GM19193 (cell line): ENCODE measurements around the gene NBAS.

Source experiments
- POLR2A ChIP-seq: IDR thresholded peaks from 4 replicates; pipeline ENCODE4 v1.6.1; 2011; ENCODE audit not compliant: insufficient read depth, insufficient read length; ENCODE audit errors: extremely low read depth

Gene NBAS

GRCh38 chr2:15170070-15170775 lies 390.9 kb downstream of the NBAS start:
- no peak for TF ChIP-seq POLR2A

- no peak for TF ChIP-seq POLR2A
Observed at GRCh38 chr2:15169326-15170069, 391.6 kb downstream of the NBAS start.

DNA sequence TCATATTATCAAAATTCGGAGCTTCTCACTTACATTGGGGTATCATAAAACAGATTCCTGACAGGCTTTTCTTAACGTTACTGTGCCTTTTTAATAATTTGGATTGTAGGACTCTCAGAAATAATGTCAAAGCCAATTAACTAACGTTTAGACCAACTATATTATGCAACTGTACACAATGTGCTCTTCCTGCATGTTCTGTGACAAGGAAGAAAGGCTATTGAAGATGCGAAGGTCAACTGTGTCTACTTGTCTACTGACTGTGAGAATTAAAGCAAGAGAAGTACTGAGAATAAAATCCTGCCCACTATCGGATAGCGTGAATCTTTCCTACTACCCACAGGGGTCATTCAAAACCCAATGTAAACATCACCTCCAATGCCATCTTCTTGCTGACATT lies 393.0 kb downstream of the NBAS start:
- TF ChIP-seq POLR2A: no peak

DNA sequence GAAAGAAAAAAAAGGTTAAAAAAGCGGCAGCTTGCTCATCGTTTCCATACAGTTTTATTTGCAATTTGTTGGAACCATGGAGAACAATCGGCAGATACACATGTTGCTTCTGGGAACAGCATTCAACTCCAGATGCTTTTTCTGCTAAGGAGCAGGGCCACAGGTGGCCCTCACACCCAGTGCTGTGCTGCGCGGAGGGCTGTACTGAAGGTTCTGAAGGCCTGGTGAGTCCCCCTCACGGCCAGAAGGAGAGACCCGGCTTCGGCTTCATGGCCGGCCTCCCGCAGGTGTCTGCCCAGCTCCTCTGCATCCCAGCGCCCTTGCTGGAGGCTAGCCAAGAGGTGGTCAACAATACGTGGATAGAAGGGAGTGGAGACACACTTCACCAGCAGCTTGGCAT lies 394.3 kb downstream of the NBAS start:
- TF ChIP-seq POLR2A: no peak

DNA sequence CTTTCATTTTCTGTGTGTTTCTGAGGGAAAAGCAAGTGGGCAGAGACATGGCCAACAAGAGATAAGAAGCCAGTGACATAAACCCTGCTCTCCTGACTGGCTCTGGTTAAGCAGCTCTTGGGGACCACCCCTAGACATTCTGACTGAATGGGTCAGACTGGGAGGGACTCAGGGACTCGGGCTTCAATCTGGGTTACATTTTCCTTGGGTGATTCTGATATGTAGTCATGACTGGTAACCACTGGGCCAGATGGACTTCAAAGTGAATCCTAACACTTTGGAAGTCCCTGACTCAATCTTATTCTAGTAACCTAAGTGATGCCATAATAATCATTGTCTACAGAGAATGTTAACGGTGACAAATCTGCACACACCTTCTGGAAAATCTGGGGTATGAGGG lies 397.8 kb downstream of the NBAS start:
- TF ChIP-seq POLR2A: no peak

DNA sequence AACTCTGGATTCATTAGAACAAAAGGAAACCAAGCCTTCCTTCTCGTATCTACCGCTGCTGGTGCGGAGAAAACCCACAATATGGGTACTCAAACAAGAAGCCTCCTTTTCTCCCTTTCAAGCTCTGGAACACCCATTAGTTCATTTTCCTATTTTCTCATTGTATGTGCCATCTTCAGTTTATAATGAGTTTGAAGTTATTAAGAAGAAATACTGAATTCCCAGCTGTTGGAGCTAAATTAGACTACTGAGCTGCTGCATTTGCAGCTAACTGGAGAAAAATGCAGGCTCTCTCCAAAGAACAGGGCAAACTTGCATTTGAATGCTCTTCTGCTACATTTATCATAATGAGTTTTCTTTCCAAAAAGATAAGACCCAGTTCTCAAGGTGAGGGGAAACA lies 398.5 kb downstream of the NBAS start:
- no peak for TF ChIP-seq POLR2A

DNA sequence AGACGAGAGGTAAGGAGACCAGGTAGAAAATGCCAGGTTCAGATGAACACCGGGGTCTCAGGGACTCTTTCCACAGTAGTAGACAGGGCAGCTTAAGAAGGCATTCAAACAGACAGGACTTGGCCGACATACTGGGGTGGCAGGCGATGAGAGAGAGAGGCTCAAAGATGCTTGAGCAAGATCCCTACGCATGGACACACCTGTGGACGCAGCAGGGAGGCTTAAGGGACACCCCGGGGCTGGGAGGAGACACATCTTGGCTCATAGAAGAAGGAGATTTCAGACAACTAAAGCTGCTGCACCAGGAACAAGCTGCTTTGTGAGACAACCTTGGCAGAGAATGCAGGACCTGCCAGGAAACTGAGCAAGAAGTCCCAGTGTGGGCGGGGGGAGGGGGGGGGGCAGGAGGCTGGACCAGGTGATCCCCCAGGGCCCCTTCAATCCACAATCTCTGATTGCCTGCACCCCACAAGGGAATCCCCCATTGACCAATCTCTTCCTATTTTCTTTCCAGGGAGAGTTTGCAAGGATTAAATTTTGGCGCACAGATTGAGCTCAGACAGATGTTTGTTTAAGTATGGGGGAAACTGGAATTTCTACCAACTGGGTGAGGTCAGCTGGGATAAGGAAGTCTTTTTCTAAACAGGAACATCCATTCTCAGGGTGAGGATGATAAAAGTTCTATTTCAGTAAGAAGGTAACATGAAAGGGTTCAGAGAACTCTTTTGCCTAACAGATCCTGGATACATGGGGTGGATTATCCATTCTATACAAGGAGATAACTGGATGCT lies 400.7 kb downstream of the NBAS start:
- no peak for TF ChIP-seq POLR2A

GRCh38 chr2:15159751-15160177 lies 401.4 kb downstream of the NBAS start:
- no peak for TF ChIP-seq POLR2A

- TF ChIP-seq POLR2A: no peak
Observed at GRCh38 chr2:15159206-15159605, 401.9 kb downstream of the NBAS start.

DNA sequence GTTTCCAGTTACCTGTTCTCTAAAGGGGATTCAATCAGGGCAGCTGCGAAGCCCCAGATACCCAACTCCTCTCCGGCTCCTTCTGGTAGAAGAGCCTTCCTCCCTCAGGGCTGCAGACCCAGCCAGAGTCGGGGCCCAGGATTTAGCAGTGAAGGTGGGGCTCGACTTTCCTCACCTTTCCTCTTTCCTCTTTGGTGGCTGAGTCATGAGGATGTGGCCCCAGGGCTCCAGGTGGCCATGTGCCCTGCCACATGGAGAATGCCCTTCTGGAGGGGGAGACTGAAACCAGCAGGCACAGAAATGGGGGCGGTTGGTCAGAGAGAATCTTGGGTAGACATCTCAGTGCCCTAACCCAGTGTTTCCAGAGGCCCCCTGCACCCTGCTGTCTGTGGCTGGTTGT lies 402.6 kb downstream of the NBAS start:
- no peak for TF ChIP-seq POLR2A

GRCh38 chr2:15158100-15158499 lies 403.0 kb downstream of the NBAS start:
- no peak for TF ChIP-seq POLR2A

GRCh38 chr2:15155959-15156574 lies 405.1 kb downstream of the NBAS start:
- TF ChIP-seq POLR2A: no peak

DNA sequence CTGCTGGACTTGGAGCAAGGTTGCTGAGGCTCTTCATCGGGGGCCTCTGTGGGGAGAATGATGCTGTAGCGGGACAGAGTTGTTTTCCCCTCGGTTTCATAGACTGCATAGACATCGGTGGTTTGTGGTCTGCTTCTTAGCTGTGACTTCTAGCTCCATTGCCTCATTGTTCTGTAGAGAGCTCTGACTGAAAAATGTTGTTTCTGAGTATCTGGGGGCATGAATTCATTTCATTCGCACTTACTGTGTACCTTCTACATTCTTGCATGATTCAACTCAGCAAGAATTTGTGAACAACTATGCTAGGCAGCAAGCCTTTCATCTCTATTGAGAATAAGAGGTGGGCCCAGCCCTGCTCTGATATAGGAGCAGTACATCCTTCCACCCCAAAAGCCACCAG lies 406.8 kb downstream of the NBAS start:
- no peak for TF ChIP-seq POLR2A

DNA sequence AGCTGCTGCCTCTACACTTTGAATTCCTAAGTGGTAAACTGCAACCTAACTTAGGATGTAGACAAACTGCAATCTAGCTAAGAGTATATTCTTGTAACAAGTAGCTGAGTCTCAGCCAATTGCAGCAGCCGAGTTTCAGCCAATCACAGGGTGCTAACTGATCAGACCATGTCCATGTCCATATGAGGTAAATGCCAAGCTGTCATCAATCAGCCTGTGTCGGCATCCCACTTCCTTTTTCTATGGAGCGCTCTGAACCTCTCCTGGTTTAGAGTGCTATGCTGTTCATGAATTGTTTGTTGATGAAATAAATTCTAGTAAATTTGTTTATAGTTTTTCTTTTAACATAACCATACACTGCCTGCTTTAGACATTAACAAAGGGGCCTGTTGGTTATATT lies 408.8 kb downstream of the NBAS start:
- no peak for TF ChIP-seq POLR2A

DNA sequence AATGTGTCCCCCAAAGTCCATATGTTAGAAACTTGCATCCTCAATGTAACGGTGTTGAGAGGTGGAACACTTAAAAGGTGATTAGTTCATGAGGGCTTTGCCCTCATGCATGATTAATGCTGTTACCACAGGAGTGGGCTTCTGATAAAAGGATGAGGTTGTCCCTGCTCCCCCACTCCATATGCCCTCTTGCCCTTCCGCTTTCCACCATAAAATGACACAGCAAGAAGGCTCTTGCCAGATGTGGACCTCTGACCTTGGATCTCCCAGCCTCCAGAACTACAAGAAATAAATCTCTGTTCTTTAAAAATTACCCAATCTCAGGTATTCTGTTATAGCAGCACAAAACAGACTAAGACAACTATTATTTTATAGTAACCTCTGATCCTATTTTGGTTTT lies 412.1 kb downstream of the NBAS start:
- TF ChIP-seq POLR2A: no peak
